NCI-H748 (cell line): Measurements from ENCODE around the gene TXNL4B.
"Not testable (repeated sequence)": the region's sequence is repeated elsewhere in the genome, so short reads cannot be mapped to it uniquely, and the experiment has no call there.

Source experiments
- DNase-seq: peaks from one replicate; lab custom pipeline; 2025; ENCODE audit not compliant: unreplicated experiment; lab: John Stamatoyannopoulos, UW

TXNL4B gene

DNA sequence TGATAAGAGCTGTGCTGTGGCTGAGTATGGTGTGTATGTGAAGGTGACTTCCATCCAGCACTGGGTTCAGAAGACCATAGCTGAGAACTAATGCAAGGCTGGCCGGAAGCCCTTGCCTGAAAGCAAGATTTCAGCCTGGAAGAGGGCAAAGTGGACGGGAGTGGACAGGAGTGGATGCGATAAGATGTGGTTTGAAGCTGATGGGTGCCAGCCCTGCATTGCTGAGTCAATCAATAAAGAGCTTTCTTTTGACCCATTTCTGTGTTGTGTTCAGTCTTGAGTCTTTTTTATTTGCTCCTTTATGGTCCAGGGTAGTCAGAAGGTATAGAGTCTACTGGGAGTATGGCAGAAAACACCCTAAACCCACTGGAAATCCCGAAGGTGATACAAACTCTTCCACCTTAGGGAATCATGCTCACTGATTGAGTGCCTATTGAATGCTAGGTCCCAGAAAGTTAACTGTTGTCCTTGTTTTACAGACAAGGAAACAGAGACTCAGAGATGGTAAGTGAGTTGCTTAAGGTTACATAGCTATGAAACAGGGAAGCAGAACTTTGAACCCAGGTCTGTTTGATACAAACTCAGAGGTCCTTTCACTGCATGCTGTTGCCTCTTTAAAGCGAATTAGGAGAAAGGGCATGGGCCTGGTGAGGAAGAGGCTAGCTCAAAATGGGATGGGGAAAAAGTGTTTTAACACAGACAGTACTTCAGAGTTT lies 16.3 kb downstream of the TXNL4B start:
- DNase-seq: not testable (repeated sequence)

DNA sequence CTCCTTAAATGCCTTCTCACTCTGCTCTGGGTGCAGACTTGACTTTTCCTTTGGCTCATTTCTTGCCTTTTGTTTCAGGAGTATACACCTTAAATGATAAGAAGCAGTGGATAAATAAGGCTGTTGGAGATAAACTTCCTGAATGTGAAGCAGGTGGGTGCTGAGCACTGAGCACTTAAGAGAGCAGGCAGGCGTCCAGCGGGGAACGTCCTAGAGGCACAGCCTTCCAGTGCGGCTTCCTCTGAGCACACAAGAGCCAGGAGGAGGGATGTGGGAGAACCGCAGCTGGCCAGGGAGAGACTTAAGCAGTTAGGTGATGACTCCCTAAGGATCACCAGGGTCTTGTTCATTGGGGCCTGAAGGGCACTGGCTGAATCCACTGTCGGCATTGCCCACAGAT lies 18.4 kb downstream of the TXNL4B start:
- not testable (repeated sequence) for DNase-seq

DNA sequence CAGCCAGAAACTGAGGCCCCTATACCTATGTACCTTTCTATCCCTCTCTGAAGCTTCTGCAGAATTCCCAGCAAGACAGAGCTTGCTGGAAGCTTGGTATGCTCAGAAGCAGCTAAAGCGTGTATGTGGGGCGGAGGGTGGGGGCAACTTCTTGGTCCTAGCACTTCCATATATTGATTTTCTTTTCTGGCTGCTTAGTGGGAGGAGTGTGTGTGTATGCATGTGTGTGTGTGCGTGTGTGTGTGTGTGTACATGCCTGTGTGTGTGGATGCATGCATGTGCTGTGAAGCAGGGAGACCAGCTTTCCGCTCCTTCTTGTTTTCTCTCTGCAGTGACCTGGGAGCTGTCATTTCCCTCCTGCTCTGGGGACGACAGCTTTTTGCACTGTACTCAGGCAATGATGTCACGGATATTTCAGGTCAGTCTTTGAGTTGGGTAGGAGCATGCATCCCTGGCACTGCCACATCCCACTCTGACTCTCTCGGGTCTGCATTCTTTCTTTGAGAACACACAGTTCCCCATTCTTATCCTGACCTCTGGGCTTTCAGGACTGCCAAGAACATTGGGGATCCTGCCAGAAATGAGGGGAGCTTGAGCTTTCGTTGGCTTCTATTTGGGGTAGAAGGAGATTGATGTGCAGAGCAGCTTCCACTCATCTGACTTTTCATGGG lies 19.7 kb downstream of the TXNL4B start:
- no peak for DNase-seq

- DNase-seq: no peak
Observed at GRCh38 chr16:72072514-72073342, 20.7 kb downstream of the TXNL4B start.

DNA sequence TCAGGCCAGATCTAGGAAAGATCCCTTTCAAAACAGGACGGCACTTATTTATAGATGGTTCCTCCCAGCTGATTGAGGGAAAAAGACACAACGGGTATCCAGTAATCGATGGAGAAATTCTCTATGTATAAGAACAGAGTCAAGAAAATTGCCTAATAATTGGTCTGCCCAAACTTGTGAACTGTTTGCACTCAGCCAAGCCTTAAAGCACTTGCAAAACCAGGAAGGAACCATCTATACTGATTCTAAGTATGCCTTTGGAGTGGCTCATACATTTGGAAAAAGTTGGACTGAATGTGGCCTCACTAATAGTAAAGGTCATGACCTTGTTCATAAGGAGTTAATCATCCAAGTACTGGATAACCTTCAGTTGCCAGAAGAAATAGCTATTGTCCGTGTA lies 24.5 kb downstream of the TXNL4B start:
- DNase-seq: no peak

GRCh38 chr16:72066747-72067146 lies 26.7 kb downstream of the TXNL4B start:
- DNase-seq: peak; percentile 13

DNA sequence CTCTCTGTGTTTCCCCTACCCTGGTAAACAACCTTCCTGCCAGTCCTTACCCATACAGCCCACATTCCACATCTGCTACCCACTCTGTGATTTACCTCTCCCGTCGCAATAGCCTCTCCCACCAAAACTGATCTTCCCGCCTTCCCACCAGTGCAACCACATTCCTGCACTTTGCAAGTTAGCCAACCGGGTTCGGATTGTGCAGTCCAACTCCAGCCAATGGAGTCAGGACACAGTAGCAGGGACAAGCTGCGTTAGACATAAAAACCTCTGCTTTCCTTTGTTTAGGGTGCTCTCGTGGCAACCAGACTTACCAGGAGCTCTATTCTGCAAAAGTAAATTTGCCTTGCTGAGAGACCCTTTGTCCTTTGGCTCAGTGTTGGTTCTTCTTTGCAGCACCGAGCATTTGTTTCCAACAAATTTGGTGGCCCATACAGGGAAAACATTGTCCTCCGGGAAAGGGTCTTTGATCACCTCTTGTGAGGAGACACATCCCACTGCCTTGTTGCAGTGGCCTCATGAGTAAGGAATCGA lies 29.0 kb downstream of the TXNL4B start:
- no peak for DNase-seq

- no peak for DNase-seq
Observed at GRCh38 chr16:72061564-72061963, 31.9 kb downstream of the TXNL4B start.

GRCh38 chr16:72060405-72060804 lies 33.0 kb downstream of the TXNL4B start:
- DNase-seq: no peak

DNA sequence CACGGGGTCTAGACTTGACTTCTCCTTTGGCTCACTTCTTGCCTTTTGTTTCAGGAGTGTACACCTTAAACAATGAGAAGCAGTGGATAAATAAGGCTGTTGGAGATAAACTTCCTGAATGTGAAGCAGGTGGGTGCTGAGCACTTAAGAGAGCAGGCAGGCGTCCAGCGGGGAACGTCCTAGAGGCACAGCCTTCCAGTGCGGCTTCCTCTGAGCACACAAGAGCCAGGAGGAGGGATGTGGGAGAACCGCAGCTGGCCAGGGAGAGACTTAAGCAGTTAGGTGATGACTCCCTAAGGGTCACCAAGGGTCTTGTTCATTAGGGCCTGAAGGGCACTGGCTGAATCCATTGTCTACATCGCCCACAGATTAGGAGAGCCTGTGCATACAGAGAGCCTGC lies 34.4 kb downstream of the TXNL4B start:
- not testable (repeated sequence) for DNase-seq

- not testable (repeated sequence) for DNase-seq
Observed at GRCh38 chr16:72057313-72057712, 36.1 kb downstream of the TXNL4B start.

- no peak for DNase-seq
Observed at GRCh38 chr16:72055911-72056310, 37.5 kb downstream of the TXNL4B start.

- DNase-seq: not testable (repeated sequence)
Observed at GRCh38 chr16:72054254-72054847, 39.1 kb downstream of the TXNL4B start, which contains the start of gene HP. Gene HP, plus strand, starts transcription at chr16:72054505. Its CDS starts 148 bp downstream, at chr16:72054653.

DNA sequence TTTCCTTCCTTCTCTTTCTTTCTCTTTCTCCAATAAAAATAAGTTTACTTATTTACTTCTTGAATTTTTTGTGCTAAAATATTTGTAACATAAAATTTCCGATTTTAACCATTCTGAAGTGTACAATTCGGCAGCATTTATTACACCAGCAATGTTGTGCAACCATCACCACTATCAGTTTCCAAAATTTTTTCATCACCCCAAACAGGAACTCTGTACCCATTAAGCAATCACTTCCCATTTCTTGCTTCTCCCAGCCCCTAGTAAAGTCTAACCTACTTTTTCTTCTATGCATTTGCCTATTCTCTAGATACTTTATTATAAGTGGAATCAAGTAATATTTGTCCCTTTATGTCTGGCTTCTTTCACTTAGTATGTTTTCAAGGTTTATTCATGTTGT lies 41.6 kb downstream of the TXNL4B start:
- DNase-seq: no peak

GRCh38 chr16:72050769-72051464 lies 42.5 kb downstream of the TXNL4B start:
- DNase-seq: no peak

DNA sequence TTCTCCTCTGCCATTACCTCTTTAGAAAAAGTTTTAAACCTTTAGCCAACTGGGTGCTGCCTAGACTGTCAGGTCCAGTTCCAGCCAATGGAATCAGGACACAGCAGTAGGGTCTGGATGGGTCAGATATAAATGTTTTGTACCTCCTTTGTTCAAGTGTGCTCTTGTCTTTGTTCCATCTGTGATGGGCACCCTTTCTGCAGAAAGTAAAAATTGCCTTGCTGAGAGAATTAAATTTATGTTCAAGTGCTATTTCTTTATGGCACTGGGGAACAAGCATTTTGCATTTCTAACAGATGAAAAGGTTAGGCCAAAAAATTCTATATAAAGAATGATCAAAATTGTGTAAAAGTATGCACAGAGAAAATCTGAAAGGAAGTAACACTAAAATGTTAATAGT lies 44.3 kb downstream of the TXNL4B start:
- no peak for DNase-seq

DNA sequence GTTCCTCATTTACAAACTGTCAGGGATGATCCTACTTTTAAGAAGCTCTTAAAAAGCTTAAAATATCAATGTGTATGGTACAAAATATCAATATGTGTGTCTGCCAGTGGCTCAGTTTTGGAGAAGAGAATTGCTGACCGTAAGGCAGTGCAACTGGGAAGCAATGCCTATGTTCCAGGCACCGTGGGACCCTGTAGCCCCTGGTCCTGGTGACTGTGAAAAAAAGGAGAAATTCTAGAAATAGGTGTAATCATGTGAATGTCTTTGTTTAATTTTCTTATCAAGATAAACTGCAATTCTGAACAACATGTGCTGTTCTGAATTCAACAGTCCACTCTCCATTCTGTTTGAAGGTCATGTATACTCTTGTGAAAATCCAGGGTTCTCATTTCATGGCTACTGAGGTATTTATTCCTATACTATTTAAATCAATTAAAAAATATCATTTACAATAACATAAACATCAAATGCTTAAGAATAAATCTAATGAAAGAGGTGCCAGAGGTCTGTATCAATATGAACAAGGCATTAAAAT lies 48.5 kb downstream of the TXNL4B start:
- DNase-seq: no peak

DNA sequence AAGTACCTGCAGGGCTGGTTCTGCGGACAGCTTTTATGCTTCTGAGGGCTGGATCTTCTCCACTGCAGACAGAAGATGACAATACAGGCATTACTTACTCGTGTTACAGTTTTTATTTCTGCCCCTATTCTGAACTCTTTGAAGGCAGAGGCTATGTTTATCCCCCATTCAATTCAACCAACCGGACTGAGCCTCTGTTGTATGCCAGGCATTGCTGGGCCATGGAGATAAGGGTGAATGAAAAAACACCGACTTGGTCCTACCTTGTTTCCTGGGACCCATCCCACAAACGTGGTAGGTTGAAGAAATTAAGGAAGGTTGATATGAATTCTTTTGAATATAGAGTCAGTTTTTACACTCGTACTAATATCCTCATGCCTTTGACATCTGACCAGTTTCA lies 49.1 kb downstream of the TXNL4B start:
- DNase-seq: no peak

- DNase-seq: no peak
Observed at GRCh38 chr16:72043539-72043938, 49.9 kb downstream of the TXNL4B start.

GRCh38 chr16:72043058-72043457 lies 50.4 kb downstream of the TXNL4B start:
- DNase-seq: no peak
